Jurkat, Clone E6-1 (cell line): ENCODE data around the gene EMD.

ENCODE experiments used
- DNase-seq: peaks from one replicate; pipeline ENCODE4 v3.0.0-alpha.2; 2011; ENCODE audit warnings: low read depth, low spot score
- H3K4me3 ChIP-seq: 2 replicates; pipeline ENCODE4 v1.5.1; 2011; ENCODE audit warnings: mild to moderate bottlenecking, low read length, control low read depth, moderate library complexity

Gene EMD

DNA sequence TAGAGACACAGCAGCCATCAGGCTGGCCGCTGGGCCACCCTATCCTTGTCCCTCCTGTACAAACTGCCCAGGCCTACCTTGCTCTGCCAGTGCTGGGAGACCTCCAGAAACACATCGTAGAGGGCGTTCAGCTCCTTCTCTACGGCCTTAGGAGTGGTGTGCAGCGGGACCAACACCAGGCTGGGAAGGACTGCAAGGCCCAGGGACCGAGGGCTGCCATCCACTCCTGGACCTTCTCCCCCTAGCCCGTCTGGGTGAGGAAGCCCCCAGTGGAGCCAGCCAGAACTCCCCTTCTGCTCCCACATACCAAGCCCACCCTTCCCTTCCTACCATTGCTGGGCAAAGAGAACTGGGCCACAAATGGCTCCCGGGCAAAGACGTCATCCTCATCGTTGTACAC is 24.1 kb downstream of the EMD start:
- no peak for DNase-seq

DNA sequence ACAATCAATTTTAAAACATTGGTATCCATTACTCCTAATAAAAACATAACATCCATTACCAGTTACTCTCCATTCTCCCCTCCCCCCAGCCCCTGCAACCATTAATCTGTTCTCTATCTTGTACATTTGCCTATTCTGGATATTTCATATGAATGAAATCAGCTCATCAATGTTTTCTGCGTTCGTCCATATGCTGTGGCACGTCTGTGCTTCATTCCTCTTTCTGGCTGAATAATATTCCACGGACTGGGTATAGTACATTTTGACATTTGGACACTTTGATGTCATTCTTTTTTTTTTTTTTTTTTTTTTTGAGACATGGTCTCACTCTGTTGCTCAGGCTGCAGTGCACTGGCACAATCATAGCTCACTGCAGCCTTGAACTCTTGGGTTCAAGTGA is 24.8 kb downstream of the EMD start:
- no peak overlapping the region for H3K4me3 ChIP-seq
- no peak for DNase-seq

More for the DNA sequence above, 24.1 kb downstream of the EMD start:
- H3K4me3 ChIP-seq, result no peak overlapping the region

DNA sequence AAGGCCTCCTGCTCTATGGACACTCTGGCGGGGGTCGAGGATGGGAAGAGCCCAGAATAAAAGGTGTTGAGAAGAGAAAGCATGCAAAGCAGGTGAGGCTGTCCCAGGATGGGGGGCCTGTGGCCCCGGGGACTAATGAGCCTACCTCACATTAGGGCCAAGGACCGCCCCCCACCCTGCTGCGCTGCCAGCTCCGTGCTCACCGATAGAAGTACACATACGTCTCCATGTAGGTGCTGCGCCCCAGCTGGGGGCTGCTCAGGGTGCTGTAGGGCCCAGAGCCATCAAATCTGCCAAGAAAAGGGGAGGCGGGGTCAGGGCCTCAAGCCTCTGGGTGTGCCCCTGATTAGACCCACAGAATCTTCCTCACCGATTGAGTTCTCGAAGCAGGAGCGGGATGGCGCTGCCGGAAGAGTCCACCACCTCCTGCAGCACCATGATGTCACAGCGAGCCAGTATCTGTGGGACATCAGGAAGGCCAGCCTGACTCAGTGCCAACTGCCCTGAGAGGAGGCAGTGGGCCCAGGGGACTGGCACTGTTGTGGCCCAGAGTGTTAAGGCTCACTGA is 25.6 kb downstream of the EMD start:
- DNase-seq, result no peak
- no peak overlapping the region for H3K4me3 ChIP-seq

DNA sequence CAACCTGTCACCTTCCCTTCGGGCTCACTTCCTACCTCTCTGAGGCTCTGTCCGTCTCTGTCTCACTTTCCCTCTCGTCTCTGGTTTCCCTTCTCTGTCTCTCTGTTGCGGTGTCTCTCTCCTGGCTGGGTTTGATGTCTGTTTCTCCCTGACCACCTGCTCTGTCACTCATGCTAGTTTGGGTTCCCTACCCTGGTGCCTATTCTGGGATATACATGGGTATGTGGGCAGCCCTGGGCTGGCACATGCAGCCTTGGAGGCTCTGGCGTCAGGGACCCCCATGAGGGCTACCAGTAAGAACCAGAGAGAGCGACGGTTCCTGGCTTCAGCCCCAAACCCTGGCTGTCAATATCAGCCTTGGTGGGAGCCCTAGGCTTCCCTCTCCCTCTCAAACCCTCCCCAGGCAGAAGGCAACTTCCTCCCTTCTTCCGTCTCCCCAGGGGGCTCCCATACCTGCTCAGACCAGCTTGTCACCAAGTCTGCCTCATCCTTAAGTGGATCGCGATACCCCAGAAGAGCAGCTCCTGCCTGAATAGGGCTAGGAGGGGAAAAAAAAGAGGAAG is 29.6 kb downstream of the EMD start:
- no peak for DNase-seq
- no peak overlapping the region for H3K4me3 ChIP-seq

DNA sequence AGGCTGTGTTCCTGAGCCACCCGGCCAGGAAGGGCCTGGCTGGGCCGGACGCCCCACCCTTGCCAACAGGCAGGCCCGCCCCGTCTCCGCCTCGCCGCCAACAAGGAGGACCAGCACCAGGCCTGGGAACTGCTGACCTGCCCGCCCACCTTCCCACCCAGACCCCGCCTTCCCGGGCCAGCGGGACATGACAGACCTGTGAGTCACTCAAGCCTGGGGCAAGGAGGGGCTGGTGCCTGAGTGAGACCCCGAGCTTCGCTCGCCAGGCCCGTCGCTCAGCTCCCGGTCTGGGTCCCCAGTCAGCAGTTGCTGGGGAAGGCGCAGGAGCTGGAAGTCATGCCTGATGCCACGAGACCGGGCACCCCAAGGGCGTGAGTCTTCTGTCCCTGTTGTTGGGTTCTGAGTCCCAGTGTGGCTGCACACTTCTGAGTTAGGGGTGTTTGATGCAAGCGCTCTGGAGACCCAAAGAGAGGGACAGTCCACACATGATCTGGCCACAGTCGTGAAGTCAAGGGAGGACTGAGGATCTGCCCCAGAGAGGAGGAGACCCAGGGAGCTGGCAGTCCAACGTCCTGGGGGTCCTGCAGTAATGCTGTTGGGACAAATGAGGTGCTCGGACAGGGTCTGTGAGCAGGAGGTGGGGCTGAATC is 30.3 kb downstream of the EMD start, which contains the start of gene DNASE1L1:
DNASE1L1 (minus strand) TSS at position 33 of the 650 bp plus-strand sequence. CDS start 3,686 bp downstream, outside the sequence.
- DNase-seq, result no peak
- no peak within 1 kb of the TSS for H3K4me3 ChIP-seq

DNA sequence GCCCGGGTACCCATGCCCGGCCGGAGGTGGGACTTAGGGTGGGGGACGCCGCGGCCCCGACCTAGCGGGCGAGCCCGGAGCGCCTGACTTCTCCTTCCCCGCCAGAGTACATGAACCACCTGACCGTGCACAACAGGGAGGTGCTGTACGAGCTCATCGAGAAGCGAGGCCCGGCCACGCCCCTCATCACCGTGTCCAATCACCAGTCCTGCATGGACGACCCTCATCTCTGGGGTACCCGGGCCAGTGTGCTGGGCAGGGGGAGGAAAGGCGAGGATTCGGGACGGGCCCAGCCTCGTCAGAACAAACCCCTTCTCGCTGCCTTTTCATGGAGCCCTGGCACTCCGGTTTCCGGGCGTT is 32.9 kb downstream of the EMD start:
- H3K4me3 ChIP-seq, result peak overlapping the region; percentile 62
- no peak for DNase-seq

DNA sequence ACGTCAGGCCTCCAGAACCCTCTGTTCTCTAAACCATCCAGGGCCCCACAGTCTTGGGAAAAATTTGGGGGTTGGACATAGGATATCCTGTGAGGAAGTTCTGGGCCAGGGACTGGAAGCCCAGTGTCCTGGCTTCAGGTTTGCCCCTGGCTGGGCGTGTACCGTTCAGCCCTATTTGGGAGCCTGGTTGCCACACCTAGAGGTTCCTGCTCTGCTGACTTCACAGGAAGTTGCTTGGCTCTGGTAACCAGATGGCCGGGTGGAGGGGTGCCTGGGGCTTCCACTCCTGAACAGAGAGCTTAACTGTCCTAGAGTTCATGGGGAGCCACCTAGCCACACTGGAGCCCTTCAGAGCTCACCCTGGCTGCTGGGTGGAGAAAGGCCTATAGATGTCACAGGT is 33.4 kb downstream of the EMD start:
- H3K4me3 ChIP-seq, result peak overlapping the region; percentile 62
- DNase-seq, result no peak

DNA sequence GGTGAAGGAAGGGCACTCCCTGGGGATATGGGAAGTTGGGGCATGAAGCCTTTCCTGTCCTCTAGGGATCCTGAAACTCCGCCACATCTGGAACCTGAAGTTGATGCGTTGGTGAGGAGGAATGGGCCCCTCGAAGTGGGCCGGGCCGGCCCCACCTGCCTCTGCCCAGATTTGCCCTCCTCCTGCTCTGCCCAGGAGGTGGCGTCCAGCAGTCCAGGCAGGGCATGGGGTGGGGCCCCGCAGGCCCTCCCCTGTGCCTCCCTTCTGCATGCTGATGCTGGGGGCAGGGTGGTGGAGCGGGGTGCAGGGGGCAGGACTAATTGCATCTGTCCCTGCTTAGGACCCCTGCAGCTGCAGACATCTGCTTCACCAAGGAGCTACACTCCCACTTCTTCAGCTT is 34.0 kb downstream of the EMD start:
- no peak for DNase-seq
- H3K4me3 ChIP-seq, result no peak overlapping the region

DNA sequence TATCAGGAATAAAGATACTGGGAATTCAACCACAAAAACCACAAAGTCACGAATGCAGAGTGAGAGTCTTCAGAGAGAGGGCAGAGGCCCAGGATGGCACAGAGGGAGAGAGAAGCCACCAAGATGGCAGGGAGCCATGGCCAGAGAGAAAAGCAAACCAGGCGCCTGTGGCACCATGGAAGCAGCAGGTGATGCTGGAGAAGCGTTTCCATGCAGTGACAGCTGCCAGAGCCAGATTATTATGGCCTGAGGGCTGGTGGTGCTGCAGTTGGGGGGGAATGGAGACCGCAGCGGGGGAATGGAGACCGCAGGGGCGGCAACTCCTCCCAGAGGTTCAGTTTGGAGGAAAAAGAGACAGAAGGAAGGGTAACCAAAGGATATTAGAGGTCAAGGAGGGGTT is 38.1 kb downstream of the EMD start:
- no peak overlapping the region for H3K4me3 ChIP-seq
- DNase-seq, result no peak

DNA sequence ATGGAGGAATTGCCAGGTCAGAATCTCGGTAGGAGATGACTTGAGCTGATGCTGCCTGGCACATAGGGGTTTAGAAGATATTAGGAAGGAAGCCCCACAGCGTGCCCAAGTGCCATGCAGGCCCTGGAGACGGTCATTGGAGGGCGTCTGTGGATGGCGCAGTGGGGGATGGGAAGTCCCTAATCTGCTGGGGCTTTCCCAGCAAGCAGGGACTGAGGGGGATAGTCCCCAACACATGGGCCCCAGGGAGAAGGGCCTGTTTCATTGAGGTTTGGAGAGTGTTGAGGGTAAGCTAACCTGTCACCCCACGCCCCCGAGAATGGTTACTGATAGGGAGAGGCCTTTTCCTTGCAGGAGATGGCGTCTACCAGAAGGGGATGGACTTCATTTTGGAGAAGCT is 40.1 kb downstream of the EMD start:
- no peak overlapping the region for H3K4me3 ChIP-seq

DNA sequence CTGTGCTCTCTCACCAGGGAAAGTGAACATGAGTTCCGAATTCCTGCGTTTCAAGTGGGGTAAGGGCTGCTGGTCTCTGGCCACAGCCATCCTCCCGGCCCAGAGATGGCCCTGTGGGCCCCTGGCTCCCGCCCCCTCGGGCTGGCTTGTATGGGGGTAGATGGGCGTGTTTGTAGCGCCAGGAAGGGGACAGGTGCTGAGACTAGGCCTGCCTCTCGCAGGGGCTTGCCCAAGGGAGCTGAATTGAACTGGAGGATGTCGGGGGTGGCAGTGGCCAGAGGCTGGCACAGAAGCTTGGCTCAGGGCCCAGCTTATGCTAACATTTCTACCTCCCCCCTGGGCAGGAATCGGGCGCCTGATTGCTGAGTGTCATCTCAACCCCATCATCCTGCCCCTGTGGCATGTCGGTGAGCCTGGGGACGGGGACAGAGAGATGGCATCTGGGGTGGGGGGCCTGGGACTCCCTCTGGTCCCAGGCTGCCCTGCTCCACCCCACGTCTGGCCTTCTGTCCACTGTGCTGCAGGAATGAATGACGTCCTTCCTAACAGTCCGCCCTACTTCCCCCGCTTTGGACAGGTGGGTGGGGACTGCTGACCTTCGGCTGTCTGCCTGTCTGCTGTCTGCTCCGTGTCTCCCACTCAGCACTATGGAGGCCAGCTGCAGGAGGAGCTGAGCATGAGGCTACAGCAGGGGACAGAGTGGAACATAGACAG is 40.8 kb downstream of the EMD start:
- no peak overlapping the region for H3K4me3 ChIP-seq
- no peak for DNase-seq

More for the DNA sequence above, 40.1 kb downstream of the EMD start:
- DNase-seq, result no peak

DNA sequence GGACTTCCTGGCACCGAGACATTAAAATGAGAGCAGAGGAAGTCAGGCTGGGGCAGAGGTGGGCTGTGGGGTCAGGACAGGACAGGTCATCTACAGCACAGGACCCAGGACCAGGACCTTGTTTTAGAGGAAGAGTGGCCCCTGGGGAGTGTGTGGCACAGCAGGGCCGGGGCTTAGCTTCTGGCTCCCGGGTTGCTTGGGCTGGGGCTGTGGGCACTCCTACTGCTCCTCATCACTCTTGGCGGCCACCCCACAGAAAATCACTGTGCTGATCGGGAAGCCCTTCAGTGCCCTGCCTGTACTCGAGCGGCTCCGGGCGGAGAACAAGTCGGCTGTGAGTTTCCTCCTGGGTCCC is 41.3 kb downstream of the EMD start:
- DNase-seq, result no peak
- no peak overlapping the region for H3K4me3 ChIP-seq

DNA sequence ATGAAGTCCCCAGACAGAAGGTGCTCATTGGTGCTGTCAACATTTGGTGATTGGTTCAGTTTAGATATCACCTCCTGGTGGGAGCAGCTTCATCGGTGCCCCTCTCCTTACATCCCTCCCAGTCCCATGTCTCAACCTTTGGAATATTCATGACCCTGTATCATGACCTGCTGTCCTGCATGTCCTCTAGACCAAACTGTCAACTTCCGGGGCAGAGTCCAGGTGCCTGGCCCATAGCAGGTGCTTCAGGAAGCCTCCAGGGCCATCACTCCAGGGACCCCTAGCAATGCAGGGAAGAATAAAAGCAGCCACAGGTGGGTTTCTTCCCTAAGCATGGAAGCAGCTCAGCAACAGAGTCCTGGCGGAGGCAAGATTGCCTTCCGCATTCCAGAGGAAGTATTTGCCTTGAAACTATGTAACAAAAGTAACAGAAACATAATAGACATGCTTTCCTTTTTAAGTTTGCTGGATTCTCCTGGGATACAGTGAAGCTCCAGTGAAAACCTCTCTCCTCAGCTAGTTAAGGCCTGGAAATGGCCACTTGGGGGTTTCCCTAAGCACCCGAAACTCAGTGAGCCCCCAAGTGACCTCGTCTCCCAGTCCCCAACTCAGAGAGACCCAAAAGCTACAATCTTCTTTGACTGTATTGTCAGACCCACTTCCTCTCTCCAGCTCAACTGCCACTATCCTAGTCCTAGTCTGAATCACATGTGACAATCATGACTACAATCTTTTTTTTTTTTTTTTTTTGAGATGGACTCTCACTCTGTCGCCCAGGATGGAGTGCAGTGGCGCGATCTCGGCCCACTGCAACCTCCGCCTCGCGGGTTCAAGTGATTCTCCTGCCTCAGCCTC is 48.0 kb downstream of the EMD start:
- no peak overlapping the region for H3K4me3 ChIP-seq
- no peak for DNase-seq

DNA sequence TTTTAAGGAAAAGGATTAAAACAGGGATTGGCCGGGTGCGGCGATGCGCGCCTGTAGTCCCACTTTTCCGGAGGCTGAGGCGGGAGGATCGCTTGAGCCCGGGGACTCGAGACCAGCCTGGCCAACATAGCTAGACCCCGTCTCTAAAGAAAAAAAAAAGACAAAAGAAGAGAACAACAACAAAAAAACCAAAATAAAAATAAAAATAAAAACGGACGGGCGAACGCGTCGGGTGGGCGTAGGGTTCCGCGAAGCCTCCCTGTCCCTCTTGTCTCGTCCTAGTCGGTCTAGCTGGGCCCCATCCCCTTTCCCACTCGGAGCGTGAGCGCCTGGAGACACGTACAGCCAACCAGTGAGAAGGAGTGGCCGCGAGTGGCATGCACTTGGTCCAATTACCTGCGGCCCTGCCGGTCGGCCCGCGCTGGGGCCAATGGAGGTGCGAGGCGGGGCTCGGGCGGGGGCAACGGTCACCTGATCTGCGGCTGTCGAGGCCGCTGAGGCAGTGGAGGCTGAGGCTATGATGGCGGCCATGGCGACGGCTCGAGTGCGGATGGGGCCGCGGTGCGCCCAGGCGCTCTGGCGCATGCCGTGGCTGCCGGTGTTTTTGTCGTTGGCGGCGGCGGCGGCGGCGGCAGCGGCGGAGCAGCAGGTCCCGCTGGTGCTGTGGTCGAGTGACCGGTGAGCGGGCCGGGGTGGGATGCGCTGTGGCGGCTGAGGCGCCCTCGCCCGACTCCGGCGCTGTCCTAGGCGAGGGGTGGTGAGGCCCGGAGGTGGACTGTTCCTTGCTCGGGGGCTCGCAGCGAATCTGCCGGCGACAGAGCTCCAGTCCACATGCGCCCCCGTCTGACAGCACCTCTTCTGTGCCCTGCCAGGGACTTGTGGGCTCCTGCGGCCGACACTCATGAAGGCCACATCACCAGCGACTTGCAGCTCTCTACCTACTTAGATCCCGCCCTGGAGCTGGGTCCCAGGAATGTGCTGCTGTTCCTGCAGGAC is 49.4 kb downstream of the EMD start, which contains the start of gene ATP6AP1:
ATP6AP1 (plus strand) TSS at position 502 of the 996 bp plus-strand sequence; CDS start at position 518, 16 bp downstream.
- peak within 1 kb of the TSS; percentile 64 for H3K4me3 ChIP-seq

DNA sequence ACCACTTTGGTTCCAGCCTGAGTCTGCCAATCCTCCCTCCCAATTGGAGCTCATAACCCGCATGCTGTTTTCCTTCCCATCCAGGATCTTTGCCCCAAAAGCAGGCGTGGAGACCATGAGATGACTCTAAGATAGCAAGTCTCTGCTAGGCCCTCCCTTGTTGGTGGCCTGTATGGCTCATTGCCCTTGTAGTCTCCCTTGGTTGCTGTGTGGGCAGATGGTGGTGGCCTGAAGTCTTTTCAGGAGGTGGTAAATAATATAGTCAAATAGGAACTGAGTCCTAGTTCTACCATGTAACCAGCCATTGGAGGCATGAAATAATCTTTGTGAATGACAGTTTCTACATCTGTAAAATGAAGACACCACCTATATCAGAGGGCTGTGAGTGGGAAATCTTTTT is 50.6 kb downstream of the EMD start:
- no peak for DNase-seq
- peak overlapping the region; percentile 64; the same call in 1 of the 2 replicates for H3K4me3 ChIP-seq

More for the DNA sequence above, 49.4 kb downstream of the EMD start, which contains the start of gene ATP6AP1:
- DNase-seq, result peak; percentile 89

DNA sequence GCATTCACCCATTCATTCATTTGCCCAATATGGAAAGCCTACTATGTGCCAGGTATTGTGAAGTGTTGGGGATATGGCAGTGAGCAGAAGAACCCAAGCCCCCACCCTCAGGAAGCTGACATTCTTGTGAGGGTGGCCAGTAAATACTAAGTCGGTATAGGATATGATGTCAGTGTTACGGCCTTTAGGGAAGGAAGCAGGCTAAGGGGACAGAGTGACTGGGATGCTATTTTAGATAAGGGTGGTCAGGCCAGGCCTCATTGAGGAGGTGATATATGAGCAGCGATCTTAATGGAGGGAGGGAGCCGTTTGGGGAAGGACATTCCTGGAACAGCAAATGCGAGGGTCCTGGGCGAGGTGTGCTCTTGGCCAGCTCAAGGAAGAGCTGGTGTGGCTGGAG is 51.4 kb downstream of the EMD start:
- no peak overlapping the region for H3K4me3 ChIP-seq
- no peak for DNase-seq

DNA sequence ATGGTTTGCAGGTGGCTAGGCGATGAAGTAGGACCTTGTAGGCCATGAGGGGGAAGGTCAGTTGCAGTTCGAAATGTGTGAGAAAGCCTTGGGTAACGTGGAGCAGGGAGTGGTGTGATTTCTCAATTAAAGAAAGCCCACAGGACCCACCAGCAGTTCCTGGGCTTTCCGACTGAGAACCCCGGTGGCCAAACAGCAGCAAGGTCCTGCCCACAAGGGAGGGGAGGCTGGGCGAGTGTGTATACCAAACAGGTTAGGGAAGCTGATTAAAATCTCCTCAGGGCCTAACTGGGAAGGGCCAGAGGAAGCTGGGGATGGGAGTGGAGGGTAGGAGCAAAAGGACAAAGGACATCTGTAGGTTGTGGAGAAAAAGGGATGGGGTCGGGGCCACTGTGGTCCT is 51.8 kb downstream of the EMD start:
- H3K4me3 ChIP-seq, result no peak overlapping the region
- no peak for DNase-seq
